Hindlimb muscle (tissue), 1 donor: ENCODE results near the gene TP53. TPM values are rescaled to one million over a fixed set of nuclear protein-coding genes. Genes with fewer than 3 reads are reported as not detected.
"Not testable (repeated sequence)": the region's sequence is repeated elsewhere in the genome, so short reads cannot be mapped to it uniquely, and the experiment has no call there.

ENCODE experiments used
- DNase-seq: peaks from one replicate; pipeline ENCODE4 v3.0.0-alpha.2; 2013
- polyA plus RNA-seq: library from polyadenylated mRNA; unstranded; fragments of 120-200 nt; gene quantifications from one replicate; pipeline ENCODE4 v1.2.1, GENCODE V29; 2013; ENCODE audit not compliant: insufficient read length

Gene TP53
- polyA plus RNA-seq, 1 donor = 44.1 TPM

DNA sequence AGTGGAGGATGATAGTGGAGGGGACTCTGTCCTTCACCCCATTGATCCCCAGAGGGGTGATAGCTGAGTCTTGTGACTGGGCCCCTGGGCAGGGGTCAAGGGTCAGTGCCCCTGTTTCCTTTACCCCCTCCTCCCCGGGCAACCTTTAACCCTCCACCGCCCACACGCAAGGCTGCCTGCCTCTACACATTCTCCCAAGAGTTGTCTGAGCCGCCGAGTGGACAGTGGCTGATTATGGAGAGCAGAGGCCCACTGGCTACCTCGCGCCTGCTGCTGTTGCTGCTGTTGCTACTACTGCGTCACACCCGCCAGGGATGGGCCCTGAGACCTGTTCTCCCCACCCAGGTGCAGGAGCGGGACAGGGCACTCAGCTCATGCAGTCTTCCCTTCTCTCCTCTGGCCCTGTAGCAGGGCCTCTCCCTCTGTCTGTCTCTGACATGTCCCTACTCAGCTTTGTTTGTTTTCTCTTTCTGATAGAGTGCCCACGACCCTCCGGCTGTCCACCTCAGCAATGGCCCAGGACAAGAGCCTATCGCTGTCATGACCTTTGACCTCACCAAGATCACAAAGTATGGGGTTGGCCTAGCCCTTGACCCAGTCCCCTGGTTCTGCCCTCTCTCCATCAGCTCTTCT, 57.2 kb downstream of the TP53 start, which contains the start of gene SHBG:
Gene SHBG (plus strand): TSS at position 197 of the 633 bp plus-strand sequence. CDS start 38 bp downstream, at position 235.
- no peak for DNase-seq

DNA sequence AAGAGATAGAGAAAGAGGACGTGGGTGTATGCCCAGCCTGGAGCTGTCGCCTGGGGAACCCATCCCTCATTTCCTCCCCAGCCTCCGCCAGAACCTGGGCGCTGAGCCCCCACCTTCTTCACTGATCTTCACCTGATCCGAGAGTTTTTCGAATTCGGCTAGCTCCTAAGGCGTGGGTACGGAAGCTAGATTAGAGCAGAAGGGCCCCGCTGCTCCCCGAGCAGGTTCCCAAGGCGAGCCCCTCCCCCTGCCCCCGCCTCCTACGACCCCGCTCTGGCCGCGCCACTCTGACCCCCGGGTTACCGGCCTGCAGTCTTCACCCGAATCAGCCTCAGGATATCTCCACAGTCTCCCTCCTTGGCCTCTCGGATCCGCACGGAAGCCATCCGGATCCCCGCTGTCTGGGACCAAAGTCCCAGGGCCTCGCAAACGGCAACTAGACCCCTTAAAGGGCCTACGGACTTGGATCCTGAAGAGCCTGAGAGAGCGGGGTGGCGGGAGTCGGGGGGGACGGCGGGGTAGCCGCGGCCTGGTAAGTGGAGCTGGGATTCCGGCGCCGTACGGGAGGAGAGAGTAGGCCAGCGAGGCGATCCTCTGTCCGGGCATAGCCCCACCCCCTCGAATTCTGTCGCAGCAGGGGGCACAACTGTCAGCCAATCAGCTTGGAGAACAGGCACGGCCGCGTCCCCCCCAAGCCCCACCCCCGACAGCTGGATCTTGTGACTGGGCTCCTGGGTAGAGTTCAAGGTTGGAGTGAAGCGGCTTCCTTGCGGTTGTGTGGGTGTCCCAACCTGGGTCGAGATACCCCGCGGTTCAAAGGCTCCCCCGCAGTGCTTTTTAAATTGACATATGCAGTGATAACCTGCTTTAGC, 59.8 kb downstream of the TP53 start, which contains the start of gene SAT2:
Gene SAT2 (minus strand): TSS at position 572 of the 872 bp plus-strand sequence. CDS start 186 bp downstream, at position 386.
- DNase-seq = peak; percentile 94

DNA sequence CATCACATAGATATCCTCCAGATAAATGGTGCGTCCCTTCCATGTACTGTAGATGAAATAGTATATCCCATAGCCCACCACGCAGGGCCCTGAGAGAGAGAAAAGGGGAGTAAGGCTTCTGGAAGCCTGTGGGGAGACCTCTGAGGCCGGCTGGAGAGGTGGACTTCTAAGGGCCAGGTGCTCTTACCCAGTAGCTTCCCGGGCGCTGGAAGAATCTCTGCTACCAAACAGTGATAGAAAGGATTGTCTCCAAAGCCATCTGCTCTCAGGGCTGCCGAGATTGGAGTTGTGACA, 60.4 kb downstream of the TP53 start:
- DNase-seq = no peak

DNA sequence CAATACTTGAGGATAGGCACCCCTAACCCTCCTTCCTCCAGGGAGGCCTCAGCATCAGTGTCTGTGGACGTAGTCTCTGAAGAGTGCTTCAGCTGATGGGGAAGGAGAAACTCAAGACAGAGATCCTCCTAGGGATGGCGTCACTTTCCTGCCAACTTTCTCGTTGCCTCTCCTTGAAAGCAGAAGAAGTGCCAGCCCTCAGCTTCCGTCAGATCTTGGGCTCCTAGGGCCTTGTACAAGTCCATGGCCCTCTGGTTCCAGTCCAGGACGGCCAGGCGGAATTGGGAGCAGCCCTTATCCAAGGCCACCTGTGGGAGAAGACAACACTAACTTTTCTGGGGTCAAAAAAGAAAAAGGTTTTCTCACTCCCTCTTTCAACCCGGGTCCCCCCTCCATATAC, 61.0 kb downstream of the TP53 start:
- no peak for DNase-seq

DNA sequence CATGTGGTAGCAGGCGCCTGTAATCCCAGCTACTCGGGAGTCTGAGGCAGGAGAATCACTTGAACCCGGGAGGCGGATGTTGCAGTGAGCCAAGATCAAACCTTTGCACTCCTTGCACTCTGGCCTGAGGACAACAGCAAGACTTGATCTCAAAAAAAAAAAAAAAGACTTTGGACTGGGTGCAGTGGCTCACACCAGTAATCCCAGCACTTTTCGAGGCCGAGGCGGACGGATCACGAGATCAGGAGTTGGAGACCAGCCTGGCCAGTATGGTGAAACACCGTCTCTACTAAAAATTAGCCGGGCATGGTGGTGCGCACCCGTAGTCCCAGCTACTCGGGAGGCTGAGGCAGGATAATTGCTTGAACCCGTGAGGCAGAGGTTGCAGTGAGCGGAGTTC, 61.5 kb downstream of the TP53 start:
- DNase-seq = not testable (repeated sequence)

DNA sequence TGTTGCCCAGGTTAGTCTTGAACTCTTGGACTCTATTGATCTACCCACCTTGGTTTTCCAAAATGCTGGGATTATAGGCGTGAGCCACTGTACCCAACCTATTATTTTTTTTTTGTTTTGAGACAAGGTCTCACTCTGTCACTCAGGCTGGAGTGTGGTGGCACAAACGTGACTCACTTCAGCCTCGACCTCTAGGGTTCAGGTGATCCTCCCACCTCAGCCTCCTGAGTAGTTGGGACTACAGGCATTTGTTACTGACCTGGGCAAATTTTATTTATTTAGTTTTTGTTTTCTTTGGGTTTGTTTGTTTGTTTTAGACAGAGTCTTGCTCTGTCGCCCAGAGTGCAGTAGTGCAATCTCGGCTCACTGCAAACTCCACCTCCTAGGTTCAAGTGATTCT, 63.6 kb downstream of the TP53 start:
- no peak for DNase-seq

DNA sequence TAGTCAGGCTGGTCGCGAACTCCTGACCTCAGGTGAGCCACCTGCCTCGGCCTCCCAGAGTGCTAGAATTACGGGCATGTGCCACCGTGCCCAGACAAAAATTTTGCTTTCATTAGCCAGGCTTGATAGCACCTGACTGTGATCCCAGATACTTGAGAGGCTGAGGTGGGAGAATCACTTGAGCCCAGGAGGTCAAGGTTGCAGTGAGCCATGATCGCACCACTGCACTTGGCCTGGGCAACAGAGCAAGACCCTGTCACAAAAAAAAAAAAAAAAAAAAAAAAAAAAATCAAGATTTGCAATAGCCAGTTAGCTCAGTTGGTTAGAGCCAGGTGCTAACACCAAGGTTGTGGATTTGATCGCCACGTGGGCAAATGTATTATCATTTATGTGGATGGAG, 66.5 kb downstream of the TP53 start:
- no peak for DNase-seq

DNA sequence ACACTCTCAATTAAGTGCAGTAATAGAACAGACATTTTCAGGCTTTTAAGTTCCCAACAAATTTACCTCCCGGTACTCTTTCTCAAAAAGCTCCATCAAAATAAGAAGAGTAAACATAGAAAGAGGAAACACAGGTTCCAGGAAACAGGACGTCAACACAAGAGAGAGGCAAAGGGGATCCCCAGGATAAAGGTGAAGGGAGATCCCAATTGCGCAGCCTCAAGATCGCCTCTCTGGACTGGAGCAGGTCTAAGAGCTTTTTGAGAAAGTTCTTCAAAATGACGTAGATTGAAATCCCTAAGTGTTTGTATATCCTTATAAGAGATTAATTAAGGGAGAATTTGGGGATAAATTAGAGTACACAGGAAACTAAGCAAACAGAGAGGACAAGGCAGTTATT, 68.7 kb downstream of the TP53 start:
- no peak for DNase-seq

Other genes starting within 250 kb of the TP53 start
- gene FGF11, start 248.0 kb downstream of the TP53 start, polyA plus RNA-seq = 2.6 TPM
- 86.6 TPM for gene CHRNB1, start 242.4 kb downstream of the TP53 start, polyA plus RNA-seq
- gene ZBTB4, start 207.9 kb downstream of the TP53 start, polyA plus RNA-seq = 27.5 TPM
- gene SLC35G6, start 206.0 kb downstream of the TP53 start, polyA plus RNA-seq = 0.13 TPM
- 70.0 TPM for gene POLR2A, start 203.1 kb downstream of the TP53 start, polyA plus RNA-seq
- 32.4 TPM for gene TNFSF12, start 138.4 kb downstream of the TP53 start, polyA plus RNA-seq
- gene TNFSF13, start 128.7 kb downstream of the TP53 start, polyA plus RNA-seq = 4.0 TPM
- gene SENP3, start 125.6 kb downstream of the TP53 start, polyA plus RNA-seq = 34.1 TPM
- 55.2 TPM for gene CD68, start 107.9 kb downstream of the TP53 start, polyA plus RNA-seq
- 38.6 TPM for gene MPDU1, start 103.6 kb downstream of the TP53 start, polyA plus RNA-seq
- 2.3 TPM for gene SOX15, start 97.4 kb downstream of the TP53 start, polyA plus RNA-seq
- gene FXR2, start 72.6 kb downstream of the TP53 start, polyA plus RNA-seq = 38.3 TPM
- gene SAT2, start 59.7 kb downstream of the TP53 start, polyA plus RNA-seq = 64.4 TPM
- 1.0 TPM for gene SHBG, start 57.4 kb downstream of the TP53 start, polyA plus RNA-seq
- gene ATP1B2, start 36.6 kb downstream of the TP53 start, polyA plus RNA-seq = 33.8 TPM
- gene WRAP53, start 987 bp upstream of the TP53 start, polyA plus RNA-seq = 8.0 TPM
- gene EFNB3, start 17.7 kb upstream of the TP53 start, polyA plus RNA-seq = 5.4 TPM
- 6.8 TPM for gene DNAH2, start 30.3 kb upstream of the TP53 start, polyA plus RNA-seq
- gene KDM6B, start 146.7 kb upstream of the TP53 start, polyA plus RNA-seq = 22.5 TPM
- gene TMEM88, start 167.6 kb upstream of the TP53 start, polyA plus RNA-seq = 32.6 TPM
- gene NAA38, start 170.1 kb upstream of the TP53 start, polyA plus RNA-seq = 42.8 TPM
- gene CYB5D1, start 170.5 kb upstream of the TP53 start, polyA plus RNA-seq = 8.2 TPM
- 60.9 TPM for gene CHD3, start 201.3 kb upstream of the TP53 start, polyA plus RNA-seq
- 3.5 TPM for gene RNF227, start 228.8 kb upstream of the TP53 start, polyA plus RNA-seq
- gene KCNAB3, start 242.4 kb upstream of the TP53 start, polyA plus RNA-seq = 4.7 TPM
- gene TRAPPC1, start 244.5 kb upstream of the TP53 start, polyA plus RNA-seq = 99.5 TPM
- gene CNTROB, start 244.7 kb upstream of the TP53 start, polyA plus RNA-seq = 31.0 TPM